ENCODE measurements around the gene TRIM31. TPM values are rescaled to one million over a fixed set of nuclear protein-coding genes. Genes with fewer than 3 reads are reported as not detected.

TRIM31 gene
- total and polyA plus RNA-seq, 10 of the 15 experiments (the other 5 are each of a cell fraction or from before 2014, with no cell fraction given): 0.09 to 20.5 (median 0.31) TPM; not detected in 3

- Histone ChIP-seq H3K4me2 (ENCODE audit: control insufficient read depth, insufficient read depth) (no peak overlapping the region), H3K27me3 (replicated peaks in 1 of 2; ENCODE audit: control insufficient read depth in 2 of 2, insufficient read depth in 2 of 2, low read length in 1 of 2) (peaks cover 0 to 1% of the 10 kb centered on the region in 2 experiments; a peak in 2 of 4 replicates), H3K4me3 (no peak overlapping the region), H2AFZ (ENCODE audit: control insufficient read depth, low read depth, low read length) (no peak overlapping the region), H3K4me1 (ENCODE audit: control insufficient read depth, insufficient read depth, low read length) (no peaks in the 10 kb centered on the region; the same call in 1 of the 2 replicates), H3K27ac (ENCODE audit: control insufficient read depth, insufficient read depth) (no peak overlapping the region), H4K20me1 (ENCODE audit: control insufficient read depth, insufficient read depth) (no peaks in the 10 kb centered on the region), H3K79me2 (ENCODE audit: control insufficient read depth, insufficient read depth, low read length) (no peaks in the 10 kb centered on the region), H3K9me3 (replicated peaks; ENCODE audit: control insufficient read depth, insufficient read depth, low read length) (no peaks in the 10 kb centered on the region), H3K9ac (ENCODE audit: control insufficient read depth, insufficient read depth, low read length) (no peak overlapping the region), H3K36me3 (ENCODE audit: control insufficient read depth in 2 of 2, insufficient read depth in 2 of 2, low read length in 1 of 2) (no peaks in the 10 kb centered on the region)
- FAIRE-seq (no peak), ATAC-seq (no peak), DNase-seq (ENCODE audit: low read depth, low spot score) (no peak)
- ChIA-PET RAD21 (ENCODE audit: unreplicated experiment) (no interaction called here), POLR2A (no interaction called here), CTCF (interaction anchor here (1.6 kb wide), 1 partner anchor 47 kb away, joined by 5 read pairs; no protein-coding TSS in a partner anchor), SMC1A (ENCODE audit: uncharacterized antibody, unreplicated experiment) (interaction anchor here (1.2 to 1.3 kb wide), 2 partner anchors 10 to 16 kb away, joined by 3 read pairs; no protein-coding TSS in a partner anchor)
- BruUV-seq (replicated peaks): no TSS peak
- intact Hi-C loops (cut with micrococcal nuclease; ENCODE audit: unreplicated experiment) (no loop called here), in situ Hi-C loops (cut with MboI) (no loop called here)
- 14% methylated on average over 7 of the region's 7 CpGs for WGBS (ENCODE audit: insufficient coverage, insufficient replicate concordance, low lambda C conversion rate, missing lambda C conversion rate)
- TF ChIP-seq IKZF2 (IDR thresholded peaks at IDR 0.05) (peak; percentile 40; a peak in 3 of 4 replicates), SPI1 (IDR thresholded peaks at IDR 0.05; ENCODE audit: borderline replicate concordance, insufficient read depth, low read depth, low read length) (peak; percentile 31; the same call in 1 of the 2 replicates), NKRF (conservative IDR thresholded peaks at IDR 0.05) (no peak), HSF1 (IDR thresholded peaks at IDR 0.05; ENCODE audit: low read depth, low read length) (no peak), HDGF (IDR thresholded peaks at IDR 0.05) (no peak), BHLHE40 (IDR thresholded peaks at IDR 0.05; ENCODE audit: borderline replicate concordance in 1 of 2, low read depth in 2 of 2, low read length in 1 of 2) (no peak), GATAD2B (conservative IDR thresholded peaks at IDR 0.05; ENCODE audit: low read depth) (no peak), MYB (IDR thresholded peaks at IDR 0.05; ENCODE audit: borderline replicate concordance, low read depth, low read length) (no peak), YBX1 (IDR thresholded peaks at IDR 0.05) (no peak), LARP7 (IDR thresholded peaks at IDR 0.05) (no peak), ATF3 (IDR thresholded peaks at IDR 0.05; ENCODE audit: borderline replicate concordance, extremely low read depth, low read depth, low read length) (no peak), SIN3A (IDR thresholded peaks at IDR 0.05; ENCODE audit: low read depth, low read length) (no peak), TBL1XR1 (IDR thresholded peaks at IDR 0.05; ENCODE audit: low read depth, low read length) (no peak), ATF2 (IDR thresholded peaks at IDR 0.05; ENCODE audit: low read length) (0 out of 2 replicates have a peak, but pooled peaks have one; percentile 20), RFX5 (IDR thresholded peaks at IDR 0.05; ENCODE audit: low read depth, low read length) (no peak), NFIC (IDR thresholded peaks at IDR 0.05; ENCODE audit: low read depth, low read length) (peak; percentile 53; the same call in 1 of the 2 replicates), IRF3 (IDR thresholded peaks at IDR 0.05) (no peak)
Observed at GRCh38 chr6:30149858-30150550, 37.1 kb upstream of the TRIM31 start.

All from GM12878 (cell line).